ENCODE data around the gene TMEM181.

GRCh38 chr6:158630938-158631616 lies 71.2 kb downstream of the TMEM181 start:
- TF ChIP-seq CTCF (IDR thresholded peaks at IDR 0.05), result no peak
- TF ChIP-seq POLR2A (IDR thresholded peaks at IDR 0.05), result no peak
- peak; percentile 49 to 56 for TF ChIP-seq POLR2AphosphoS5 (IDR thresholded peaks at IDR 0.05; ENCODE audit: insufficient read depth in 1 of 2, low read depth in 1 of 2)

Data from vagina (tissue), 2 donors.